HG02943 (cell line): ENCODE data around the gene HSF5.
"Not testable (repeated sequence)": the region's sequence is repeated elsewhere in the genome, so short reads cannot be mapped to it uniquely, and the experiment has no call there.

Experiments used
- ATAC-seq: cut with Tn5 transposase; IDR thresholded peaks from one replicate; pipeline ENCODE4 v1.9.1; 2021; ENCODE audit warnings: mild to moderate bottlenecking, low read depth, moderate library complexity; ENCODE audit not compliant: unreplicated experiment

Gene HSF5

DNA sequence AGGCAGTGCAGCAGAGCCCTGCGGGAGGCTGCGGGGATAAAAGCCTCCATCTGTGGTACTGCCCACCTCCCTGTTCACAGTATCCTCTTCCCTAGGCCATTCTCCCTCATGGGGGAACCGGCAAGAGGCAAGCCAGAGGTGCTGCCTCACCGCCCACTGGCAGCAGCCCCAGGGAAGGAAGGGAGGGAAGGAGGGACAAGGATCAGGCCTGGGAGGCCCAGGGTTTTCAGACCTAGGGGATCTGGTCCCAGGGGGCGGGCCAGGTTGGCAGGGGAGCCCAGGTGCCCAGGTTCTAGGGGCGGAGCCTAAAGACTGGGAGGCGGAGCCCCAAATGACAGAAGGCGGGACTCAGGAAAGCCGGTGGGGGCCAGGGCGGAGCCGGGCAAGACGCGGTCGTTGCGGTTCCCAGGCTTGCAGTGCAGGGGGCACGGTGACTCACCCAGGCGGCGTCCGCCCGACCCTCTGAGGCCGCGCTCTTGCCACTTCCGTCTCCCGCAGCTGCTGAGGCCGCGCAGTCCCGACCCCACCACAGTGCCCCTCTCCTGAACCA is 29.2 kb upstream of the HSF5 start:
- ATAC-seq = no peak

DNA sequence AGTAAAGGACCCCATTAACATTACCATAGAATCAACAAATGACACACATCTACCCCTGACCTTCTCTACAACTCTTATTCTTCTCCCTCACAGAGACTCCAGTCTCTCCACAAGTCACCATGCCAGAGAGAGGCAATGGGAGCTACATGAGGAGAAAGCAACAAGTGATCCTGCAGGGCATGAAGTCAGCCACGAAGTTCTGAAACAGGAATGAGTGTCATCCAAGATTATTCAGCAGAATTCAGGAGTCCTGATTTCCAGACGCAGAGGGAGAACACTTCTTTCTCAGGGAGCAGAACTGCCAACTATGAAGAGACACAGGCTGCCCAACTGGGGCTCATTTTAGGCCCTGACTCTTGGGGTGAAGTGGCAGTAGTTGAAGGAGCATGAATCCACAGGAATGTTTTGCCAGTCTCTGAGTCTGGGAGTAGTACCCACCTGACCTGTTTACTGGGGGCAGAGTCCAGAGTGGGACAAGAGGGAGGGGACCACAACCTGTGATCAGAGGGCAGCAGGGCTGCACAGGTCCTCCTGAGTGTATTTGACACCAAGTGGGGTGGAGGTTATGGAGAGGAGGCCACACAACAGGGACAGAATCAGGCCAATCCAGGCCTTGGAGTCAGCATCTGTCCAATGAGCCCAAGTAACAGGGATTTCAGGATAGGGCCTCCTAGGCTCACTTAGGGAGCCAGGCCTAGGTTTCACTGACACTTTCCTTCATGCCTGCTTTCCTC is 28.6 kb upstream of the HSF5 start:
- no peak for ATAC-seq

DNA sequence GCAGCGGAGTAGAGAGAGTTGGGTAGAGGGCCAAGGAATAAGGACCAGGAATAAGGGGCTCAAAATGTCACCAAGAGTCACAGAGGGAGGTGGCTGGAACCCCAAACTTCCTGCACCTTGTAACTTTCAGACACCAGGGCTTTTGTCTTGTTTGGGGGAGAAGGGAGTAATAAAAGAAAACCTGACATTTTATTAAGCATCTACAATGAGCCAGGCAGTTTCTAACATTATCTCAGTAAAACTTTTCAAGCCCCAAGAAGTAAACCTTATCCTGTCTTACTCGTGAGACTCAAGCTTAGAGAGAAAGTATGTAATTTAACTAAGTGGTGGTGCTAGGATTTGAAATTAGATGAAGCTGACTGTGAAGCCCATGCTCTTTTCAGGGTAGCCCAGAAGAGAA is 27.1 kb upstream of the HSF5 start:
- ATAC-seq = no peak

DNA sequence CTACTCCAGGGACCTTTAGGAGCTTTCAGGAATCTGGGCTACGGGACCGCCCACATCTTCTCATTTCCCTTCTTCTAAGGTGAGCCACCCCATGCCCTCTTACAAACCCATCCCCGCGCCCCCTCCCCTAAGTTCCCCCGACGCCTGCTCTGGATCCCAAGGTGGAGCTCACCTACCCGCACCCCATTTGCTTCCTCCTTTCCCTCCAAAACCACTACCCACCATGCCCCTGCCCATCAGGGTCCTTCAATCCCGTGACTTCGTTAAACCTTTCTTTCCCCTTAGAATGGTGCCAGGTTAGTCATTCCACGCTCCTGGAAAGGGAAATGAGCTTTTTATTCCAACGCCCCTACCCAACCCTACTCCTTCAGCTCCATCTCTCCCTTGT is 26.6 kb upstream of the HSF5 start:
- ATAC-seq = no peak

DNA sequence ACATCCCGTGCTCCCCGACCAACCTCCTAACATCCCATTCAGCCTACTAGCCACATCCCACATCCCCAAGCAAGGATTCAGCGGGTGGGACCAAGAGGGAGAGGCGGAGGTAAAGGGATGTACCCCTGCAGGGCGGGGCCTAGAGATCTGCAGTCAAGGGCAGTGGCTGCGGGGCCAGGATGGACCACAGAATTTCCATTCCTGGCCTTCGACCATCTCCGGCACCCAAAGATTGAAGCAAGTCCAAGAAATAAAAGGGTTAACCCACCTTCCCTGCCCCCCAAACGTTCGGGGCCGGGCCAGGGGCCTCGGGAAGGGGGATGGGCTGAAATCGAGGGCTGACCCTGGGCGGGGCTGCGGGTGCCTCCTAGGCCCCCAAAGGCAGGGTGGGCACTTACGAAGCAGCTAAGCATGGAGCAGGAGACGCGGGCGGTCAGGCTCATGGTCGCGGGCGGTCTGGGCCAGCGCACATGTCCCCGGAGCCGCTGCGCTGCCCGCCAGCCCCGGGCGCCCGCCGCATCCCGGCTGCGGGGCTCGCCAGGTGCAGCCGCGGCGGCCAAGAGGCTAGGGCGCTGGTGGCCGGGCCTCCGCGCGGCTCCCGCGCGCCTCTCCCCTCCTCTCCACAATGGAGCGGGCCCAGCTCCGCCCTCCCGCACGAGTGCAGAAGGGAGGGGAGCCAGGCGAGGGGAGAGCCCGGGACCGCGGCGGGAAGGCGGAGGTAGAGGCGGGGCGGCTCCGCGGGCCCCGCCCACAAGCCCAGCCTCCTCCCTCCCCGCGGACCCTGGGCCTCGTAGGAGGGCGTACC is 26.0 kb upstream of the HSF5 start, which contains the start of gene MTMR4:
MTMR4 (minus strand) TSS at position 674 of the 805 bp plus-strand sequence; CDS start at position 443, 231 bp downstream.
- ATAC-seq = no peak

DNA sequence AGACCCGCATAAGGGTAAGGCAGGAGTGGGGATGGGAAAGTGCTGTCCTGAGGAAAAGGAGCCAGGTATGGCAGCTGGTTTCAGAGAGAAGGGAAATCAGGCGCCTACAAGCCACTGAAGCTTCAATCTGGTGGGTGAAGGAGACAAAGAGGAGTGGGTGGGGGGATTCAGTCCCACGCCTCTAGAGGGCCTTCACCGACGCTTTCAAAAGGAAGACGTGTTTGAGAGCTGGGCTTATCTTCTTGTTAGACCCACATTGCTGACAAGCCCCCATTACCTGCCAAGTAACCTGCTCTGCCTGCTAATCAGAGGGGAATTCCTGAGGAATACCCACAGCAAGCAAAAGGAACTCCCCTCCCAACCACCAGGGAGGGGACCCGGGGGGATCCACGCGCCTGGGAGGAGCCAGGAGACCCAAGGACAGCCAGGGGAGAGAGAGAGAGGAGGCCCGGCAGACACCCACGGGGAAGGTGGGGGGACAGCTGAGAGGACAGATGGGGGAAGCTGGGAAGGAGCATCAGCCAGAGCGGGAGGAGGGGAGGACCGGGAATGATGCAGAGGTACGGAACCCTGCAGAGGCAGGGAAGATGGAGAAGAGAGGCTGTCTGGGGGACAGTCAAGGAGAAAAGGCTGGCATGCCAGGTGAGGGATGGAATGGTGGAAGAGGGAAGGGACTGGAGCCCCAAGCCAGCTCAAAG is 25.2 kb upstream of the HSF5 start:
- no peak for ATAC-seq

DNA sequence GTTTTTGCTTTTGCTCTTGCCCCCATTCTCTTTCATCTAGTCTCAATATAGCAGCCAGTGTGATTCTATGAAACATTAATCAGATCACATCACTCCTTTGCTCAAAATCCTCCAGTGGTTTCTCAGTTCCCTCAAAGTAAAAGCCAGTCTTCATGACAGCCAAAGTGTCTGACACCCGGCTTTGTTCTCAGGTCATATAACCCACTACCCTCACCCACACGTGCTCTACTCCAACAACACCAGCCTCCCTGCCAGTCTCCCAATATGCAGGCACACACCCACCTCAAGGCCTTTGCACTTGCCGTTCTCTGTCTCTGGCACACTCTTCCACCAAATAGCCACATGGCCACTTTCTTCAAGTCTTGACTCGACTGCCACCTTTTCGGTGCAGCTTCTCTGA is 21.9 kb upstream of the HSF5 start:
- no peak for ATAC-seq

DNA sequence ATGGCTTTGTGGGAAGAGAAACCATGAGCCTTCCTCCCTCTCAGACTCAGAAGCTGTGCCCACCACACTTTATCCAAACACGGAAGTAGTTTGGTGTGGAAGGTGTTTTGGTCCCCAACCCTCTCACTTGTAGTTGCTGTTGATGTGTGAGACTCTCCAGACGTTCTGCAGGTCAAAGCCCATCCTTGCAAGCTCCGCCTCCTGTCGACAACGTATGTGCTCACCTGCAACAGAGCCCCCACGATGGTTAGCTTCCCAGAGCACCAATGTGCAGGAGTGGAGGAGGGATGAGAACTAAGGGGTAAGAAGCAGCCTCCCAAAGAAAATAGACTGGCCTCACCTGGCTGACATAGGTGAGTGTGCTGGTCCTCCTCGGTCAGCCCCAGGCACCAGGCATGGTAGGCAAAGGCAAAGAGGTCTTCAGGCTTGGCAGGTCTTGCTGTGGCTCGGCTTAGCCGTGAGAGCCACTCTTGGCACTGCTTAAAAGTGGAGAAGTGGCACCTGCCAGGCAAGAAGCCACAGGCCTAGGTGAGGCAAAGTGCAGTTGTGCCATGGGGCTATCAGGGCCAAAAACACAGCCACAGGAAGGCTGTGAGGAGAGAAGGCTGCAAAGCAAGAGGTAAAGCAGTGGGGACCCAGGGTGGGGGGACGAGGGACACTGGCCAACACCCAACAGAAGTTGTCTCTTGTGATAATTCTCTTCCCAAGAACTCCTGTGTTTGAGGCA is 20.3 kb upstream of the HSF5 start:
- no peak for ATAC-seq

DNA sequence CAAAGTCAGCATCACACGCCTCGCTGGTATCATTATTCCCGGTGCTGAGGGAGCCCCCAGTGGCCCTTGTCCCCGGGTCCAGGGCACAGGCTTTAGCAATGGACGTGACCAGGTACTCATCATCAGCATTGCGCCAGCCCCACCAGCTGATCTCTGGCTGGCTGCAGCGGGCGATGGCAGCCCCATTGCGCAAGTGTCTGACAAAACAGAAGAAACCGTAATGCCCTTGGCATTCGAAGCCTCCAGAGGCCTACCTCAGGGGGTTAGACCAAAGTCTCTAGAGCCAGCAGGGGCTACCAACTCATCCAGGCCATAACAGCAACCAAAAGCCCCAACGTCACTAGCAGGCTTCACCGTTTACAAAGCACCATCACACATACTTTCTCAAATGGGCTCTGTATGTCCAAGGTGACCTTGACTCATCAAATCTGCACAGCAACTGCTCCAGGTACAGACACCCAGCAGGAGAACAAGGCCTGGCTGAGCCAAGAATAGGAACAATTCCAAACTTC is 19.0 kb upstream of the HSF5 start:
- no peak for ATAC-seq

DNA sequence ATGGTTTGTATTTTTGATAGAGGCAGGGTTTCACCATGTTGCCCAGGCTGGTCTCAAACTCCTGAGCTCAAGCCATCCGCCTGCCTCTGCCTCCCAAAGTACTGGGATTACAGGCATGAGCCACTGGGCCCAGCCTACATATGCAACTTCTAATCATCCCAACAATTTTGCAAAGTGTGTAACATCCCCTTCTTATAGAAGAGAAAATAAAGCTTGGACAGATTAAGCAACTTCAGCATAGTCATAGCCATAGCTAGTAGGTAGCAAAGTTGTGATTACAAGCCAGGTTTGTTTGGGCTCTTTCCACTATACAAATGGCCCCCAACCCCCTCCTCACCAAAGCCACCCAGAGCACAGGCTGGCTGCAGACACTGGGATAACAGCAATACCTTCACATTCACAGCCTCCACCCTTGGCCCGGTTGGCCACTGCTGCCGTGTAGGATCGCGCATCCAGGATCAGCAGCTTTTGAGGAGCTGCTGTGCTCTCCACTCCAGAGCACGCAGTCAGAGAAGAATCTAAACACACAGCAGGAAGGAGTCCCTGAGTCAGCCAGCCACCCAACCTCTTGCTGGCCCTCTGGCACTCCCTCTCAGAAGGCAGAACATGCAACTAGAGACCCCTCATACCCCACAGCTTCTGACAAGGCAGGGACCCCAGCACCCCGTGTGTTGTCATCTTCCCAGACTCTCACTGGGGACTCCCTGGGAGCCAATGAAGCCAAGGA is 18.3 kb upstream of the HSF5 start:
- no peak for ATAC-seq

DNA sequence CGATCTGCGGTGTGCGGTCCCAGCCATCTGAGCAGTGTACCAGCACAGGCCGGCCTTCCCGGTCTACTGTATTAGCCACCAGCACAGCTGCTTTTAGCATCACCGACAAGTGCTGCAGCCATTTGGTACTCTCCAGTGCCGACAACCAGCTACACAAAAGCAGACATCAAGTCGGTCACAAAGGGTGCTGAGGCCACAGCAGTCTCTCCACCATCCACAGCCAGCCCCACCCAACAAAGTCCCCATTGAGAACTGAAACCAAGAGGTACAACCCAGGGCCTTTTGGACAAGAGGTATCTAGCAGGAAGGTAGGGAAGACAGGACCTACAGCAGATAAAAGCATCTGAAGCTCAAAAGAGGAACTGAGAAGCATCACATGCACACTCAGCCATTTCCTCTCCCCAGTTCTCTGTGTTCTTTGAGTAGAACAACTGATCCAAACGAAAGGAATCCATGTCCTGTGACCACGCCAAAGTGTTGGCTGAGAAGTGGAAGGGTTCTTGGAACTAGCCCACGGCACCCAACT is 16.7 kb upstream of the HSF5 start:
- peak; percentile 78 for ATAC-seq

DNA sequence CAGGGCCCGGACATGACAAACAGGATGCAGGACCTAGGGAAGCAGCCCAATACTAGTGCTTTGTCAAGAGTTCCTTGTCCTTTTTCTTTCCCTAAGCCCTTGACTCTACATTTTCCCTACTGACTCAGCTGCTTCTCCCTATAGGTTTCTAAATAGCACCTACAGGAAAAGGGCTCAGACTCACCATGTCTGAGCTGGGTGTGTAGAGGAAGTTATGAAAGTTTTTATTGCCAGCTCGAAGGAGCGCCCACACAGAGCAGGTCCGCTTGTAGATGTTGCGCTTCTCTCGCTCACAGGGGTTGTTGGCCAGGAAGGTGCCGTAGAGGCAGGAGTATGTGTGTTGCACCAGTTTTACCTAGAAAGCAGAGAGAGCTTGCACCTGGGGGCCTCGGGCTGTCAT is 15.7 kb upstream of the HSF5 start:
- no peak for ATAC-seq

DNA sequence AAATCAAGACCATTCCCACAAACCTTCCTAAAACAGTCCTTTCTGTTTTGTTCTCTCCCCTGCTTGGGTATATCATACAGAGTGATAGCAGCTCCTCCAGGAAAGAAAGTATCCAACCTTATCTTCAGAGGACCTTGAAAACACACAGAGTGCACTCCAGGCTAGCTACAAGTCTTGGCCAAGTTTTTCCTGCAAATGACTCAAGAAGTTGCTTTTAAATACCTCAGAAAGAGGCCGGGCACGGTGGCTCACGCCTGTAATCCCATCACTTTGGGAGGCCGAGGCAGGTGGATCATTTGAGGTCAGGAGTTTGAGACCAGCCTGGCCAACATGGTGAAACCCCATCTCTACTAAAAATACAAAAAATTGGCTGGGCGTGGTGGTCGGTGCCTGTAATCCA is 14.9 kb upstream of the HSF5 start:
- not testable (repeated sequence) for ATAC-seq

DNA sequence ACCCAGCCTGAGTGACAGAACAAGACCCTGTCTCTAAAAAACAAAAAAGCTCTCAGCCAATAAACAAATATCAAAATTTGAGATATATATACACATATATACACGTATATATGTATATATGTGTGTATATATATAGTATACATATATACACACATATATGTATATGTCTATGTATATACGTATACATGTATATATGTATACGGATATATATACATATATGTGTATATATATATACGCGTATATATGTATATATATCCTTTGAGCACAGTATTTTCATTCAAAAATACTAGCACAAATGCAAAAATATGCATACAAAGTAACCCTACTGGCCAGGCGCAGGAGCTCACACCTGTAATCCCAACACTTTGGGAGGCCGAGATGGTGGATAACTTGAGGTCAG is 13.2 kb upstream of the HSF5 start:
- no peak for ATAC-seq

DNA sequence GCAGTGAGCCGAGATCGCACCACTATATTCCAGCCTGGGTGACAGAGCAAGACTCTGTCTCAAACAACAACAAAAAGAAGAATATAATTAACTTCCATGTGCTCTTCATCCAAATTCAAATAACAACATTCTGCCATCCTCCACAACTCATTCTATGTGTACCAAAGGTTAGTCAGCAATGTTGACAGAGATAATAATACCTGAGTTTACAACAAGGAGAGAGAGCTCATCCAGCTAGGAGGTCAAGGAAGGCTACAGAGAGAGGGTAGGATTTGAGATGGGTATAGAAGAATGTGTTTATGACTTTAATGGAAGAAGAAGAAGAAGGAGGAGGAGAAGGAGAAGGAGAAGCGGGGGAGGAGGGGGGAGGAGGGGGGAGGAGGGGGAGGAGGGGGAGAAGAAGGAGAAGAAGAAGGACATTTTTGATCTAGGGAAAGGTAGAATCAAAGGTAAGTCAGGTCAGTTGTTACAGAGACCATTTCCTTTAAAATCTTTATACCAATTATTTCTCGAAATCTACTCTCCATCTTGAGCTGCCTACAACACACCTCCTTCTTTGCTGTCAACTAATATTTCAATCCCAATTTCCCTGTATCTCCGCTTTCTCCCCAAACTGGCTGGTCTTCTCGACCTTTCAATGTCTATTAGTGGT is 10.1 kb upstream of the HSF5 start:
- ATAC-seq = no peak

DNA sequence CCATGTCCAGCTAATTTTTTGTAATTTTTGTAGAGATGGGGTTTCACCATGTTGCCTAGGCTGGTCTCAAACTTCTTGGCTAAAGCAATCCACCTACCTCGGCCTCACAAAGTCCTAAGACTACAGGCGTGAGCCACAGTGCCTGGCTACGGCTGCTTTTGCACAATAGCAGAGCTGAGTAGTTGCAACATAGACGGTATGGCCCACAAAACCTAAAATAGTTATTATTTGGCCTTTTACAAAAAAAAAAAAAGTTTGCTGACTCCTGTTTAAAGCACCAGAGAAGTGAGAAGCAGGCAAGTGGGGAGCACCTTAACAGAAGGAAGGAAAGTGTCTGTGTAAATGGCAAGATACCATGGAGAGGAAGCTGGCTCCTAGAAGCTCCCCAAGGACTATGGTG is 5.3 kb upstream of the HSF5 start:
- ATAC-seq = no peak

DNA sequence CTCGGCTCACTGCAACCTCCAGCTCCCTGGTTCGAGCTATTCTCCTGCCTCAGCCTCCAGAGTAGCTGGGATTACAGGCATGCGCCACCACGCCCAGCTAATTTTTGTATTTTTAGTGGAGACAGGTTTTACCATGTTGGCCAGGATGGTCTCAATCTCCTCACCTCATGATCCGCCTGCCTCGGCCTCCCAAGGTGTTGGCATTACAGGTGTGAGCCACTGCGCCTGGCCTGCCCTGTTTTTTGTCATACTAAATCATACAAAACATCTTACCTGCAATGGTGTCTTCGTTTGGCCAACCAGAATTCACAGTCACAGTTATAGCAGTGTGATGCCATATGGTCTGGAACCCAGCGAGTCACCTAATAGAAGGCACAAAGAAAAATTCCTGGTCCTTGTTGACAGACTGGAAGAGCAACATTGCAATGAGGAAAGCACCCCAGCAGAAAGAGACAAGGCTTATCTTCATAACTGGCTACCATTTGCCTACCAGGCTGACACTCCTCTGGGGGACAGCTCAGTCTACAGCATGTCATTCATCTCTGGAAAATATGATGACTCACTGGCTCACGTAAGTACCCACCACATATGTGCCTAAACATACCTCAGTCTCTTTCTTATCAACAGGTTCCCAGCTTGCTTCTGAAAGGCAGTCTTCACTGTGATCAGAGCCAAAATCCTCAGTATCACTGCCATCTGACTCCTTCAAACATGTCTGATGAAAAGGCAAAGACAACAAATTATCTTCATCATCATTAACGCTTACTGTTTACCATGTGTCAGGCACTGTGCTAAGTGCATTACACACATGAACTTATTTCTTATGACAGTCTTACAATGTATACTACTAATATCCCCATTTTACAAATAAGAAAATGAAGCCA is 4.3 kb upstream of the HSF5 start:
- no peak for ATAC-seq

DNA sequence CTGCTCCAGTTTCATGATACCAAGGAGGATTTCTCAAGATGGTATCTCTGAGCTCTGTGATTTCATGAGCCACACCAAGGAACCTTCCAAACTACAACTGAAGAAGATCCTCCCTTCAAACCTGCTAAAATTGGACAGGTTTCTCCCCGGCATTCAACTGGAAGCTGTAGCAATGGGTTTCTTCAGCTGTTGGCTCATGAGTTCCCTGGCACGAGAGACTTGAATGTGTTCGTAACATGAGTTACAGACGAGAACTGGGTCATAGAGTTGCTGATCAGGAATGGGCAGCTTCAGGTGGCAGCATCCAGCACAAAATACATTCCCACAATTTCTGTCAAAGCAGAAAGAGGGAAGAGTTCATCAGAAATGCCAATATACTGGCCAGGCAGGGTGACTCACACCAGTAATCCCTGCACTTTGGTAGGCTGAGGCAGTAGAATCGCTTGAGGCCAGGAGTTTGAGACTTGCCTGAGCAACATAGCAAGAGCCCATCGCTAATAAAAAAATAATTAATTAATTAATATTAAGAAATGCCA is 3.4 kb upstream of the HSF5 start:
- ATAC-seq = no peak
